H1 (cell line): ENCODE results near the gene RNFT2. TPM values are rescaled to one million over a fixed set of nuclear protein-coding genes. Genes with fewer than 3 reads are reported as not detected.

Source experiments
- TBP ChIP-seq: IDR thresholded peaks from 2 replicates; pipeline ENCODE4 v1.6.1; 2011; ENCODE audit warnings: low read depth, low read length, improper control_type of control experiment
- polyA plus RNA-seq, 7 experiments: library from polyadenylated mRNA; depleted of rRNA in 3 of 7; stranded (reverse) in 5 of 7; unstranded in 2 of 7; fragments of >200 nt in 5 of 7; fragments of 200-250 nt in 2 of 7; gene quantifications; 1 replicate in 5 of 7; 2 replicates in 1 of 7; 4 replicates in 1 of 7; pipeline versions ENCODE4 v1.2.1 to v1.2.3, GENCODE V29; 2011 to 2013; ENCODE audit warnings: missing spikeins in 2 of 7, mixed read lengths in 2 of 7
- total RNA-seq: library from RNA; stranded (reverse); fragmentation: NEBNext Ultra II Directional; extraction: Animal tissue kit (Norgen Biotek cat#: 25700); gene quantifications from 2 replicates; pipeline ENCODE4 v1.2.1, GENCODE V29; 2021

RNFT2 gene
- total and polyA plus RNA-seq, 2 of the 8 experiments (the other 6 are each of a cell fraction or from before 2014, with no cell fraction given), result 14.2 to 33.1 TPM

GRCh38 chr12:116835484-116835883 is 97.4 kb downstream of the RNFT2 start (continued):
- TF ChIP-seq TBP, result no peak
